HL-60/S4 treated with phorbol 12-myristate 13-acetate at 8.2 ng/mL for 4 days and 3 days (cell line): ENCODE results near the gene HSF2BP.
"Not testable (repeated sequence)": the region's sequence is repeated elsewhere in the genome, so short reads cannot be mapped to it uniquely, and the experiment has no call there.

Source experiments
- in situ Hi-C: fragments of 300-500 bp; cut with MboI; formaldehyde crosslinking; loops from 2 replicates; pipeline ENCODE4 v1.15.0; 2022; ENCODE audit warnings: low sequenced_read_pairs

The HSF2BP gene

GRCh38 chr21:43562451-43562850, 96.8 kb downstream of the HSF2BP start:
- in situ Hi-C loops, result not testable (repeated sequence)

DNA sequence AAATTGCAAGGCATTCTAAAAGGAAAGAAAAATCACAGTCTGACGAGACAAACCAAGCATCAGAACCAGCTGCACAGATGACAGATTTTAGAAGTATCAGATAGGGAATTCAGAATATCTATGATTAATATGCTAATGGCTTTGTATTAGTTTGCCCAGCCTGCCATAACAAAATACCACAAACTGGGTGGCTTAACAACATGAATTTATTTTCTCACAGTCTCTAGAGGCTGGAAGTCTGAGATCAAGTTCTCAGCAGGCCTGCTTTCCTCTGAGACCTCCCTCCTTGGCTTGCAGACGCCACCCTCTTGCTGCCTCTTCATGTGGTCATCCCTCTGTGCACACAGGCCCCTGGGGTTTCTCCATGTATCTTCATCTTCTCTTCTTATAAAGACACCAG, 118.7 kb downstream of the HSF2BP start:
- in situ Hi-C loops, result not testable (repeated sequence)

GRCh38 chr21:43522495-43523131, 136.7 kb downstream of the HSF2BP start:
- in situ Hi-C loops, result not testable (repeated sequence)

- in situ Hi-C loops, result not testable (repeated sequence)
Observed at GRCh38 chr21:43517701-43518100, 141.6 kb downstream of the HSF2BP start.

GRCh38 chr21:43516860-43517627, 142.2 kb downstream of the HSF2BP start:
- in situ Hi-C loops, result not testable (repeated sequence)

DNA sequence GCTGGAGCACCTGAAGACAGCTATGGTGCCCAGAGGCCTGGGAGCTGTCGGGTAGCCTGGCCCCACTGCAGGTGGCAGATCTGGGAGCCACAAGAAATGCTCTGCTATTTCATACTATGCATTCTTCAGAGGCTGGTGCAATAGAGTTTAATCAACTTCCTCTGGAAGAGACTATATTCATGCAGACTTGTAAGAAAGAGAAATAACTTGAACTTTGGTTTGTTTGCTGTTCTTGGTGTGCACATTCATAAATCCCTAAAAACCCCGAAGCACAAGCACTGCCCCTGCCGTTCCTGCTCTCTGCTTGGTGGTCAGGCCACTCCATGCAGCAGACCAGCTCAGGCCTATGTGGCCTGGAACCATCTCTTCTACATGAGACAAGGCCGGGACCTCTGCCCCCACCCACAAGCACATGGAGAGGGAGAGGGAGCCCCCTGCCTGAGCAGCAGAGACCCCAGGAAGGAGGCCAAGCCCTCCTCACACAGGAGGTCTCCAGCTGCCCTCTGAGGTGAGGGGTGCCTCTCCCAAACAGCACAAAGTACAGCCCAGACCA, 142.9 kb downstream of the HSF2BP start:
- in situ Hi-C loops, result not testable (repeated sequence)

DNA sequence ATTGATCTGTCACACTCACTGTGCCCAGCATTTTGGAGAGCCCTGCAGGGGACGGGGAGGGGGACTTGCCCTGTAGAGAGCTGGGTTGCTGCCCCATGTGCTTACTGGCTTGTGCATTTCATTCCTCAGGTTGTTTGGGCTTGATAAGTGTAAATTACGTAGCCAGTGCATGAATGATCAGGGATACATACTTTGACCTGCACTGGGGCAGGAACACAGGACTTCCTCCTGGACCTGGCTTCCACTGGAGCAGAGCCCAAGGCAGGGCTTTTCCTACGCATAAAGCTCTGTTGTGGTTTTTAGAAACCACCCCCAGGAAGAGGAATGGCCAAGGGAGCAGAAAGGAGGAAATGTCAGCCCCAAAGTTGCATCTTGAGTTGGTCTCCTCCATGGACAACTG, 144.5 kb downstream of the HSF2BP start:
- in situ Hi-C loops, result not testable (repeated sequence)

- in situ Hi-C loops, result not testable (repeated sequence)
Observed at GRCh38 chr21:43513023-43513422, 146.3 kb downstream of the HSF2BP start.

GRCh38 chr21:43511209-43511608, 148.1 kb downstream of the HSF2BP start:
- in situ Hi-C loops, result not testable (repeated sequence)

GRCh38 chr21:43510669-43511068, 148.6 kb downstream of the HSF2BP start:
- in situ Hi-C loops, result not testable (repeated sequence)

DNA sequence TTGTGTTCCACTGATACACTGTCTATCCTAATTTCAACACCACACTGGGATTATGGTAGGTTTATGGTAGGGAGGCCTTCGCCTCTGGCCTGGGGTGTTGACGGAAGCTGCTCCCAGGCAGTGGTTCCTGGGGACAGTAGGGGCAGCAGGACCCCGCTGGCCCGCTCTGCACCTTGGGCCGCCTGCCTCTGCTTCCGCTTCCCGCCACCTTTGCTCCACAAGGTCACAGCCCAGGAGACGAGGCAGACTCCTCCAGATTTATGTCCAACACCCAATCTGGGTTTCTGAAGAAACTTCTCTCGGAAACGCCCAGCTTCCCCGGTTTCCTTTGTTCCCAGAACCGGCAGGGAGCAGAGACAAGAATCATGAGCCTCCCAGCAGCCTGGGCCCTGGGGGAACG, 155.4 kb downstream of the HSF2BP start:
- in situ Hi-C loops, result not testable (repeated sequence)

DNA sequence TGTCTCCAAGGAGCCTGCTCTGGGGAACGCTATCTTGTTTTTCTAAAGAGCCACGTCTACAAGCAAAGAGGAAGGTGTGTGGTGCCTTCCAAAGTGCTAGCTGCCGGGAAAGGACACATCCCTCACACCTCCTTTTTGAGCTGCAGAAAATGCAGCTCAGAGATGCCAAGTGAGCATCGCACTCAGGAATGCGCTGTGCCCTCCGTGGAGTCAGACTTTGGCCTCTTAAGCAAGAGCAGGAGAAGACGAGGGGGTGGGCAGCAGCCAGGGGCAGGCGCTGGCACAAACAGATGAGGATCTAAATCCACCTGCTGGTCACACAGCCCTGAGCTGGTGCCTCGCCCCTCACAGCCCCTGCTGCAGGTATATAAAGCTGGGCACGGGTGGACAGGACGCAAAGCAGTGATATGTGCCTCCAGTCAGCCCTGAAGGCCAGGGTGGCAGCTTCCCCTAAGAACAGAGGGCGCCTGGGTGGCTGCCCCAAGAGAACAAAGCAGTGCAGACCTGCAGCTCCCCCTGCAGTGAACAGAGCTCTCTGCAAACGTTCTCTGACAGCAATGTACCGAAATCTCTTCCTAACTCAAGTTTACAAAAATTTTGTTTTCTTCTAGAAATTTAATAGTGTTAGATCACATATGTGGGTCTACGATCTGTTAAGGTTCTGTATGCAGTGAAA, 156.1 kb downstream of the HSF2BP start:
- in situ Hi-C loops, result not testable (repeated sequence)

DNA sequence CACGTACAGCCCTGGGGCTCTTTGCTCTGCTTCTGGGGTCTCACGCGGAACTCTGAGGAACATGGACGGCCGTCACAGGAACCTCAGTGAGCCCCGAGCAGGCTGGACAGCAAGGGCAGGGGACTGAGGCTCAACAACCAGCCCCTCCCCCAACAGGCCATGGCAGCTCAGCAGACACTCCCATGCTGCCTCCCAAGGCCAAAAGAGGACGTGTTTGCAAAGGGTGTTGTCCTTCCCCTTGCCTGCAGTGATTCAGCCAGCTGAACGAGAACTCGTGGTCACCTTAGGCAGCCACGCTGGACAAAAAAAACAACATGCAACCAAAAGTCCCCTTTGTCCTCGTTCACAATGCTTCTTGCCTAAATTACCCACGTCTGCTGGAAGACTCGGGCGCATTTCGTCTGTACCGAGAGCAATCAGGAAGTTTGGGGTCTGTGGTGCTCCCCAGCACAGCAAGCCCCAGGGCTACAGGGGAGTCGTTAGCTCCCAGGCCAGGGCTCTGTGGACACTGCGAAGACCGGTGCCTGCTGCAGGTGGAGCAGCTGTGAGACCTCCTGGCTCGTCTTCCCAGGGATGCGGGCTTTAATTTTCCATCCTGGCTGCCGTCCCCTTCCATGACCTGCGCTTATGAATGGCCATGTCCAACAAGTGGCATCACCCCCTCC, 156.7 kb downstream of the HSF2BP start:
- in situ Hi-C loops, result not testable (repeated sequence)

GRCh38 chr21:43498924-43499323, 160.4 kb downstream of the HSF2BP start:
- in situ Hi-C loops, result not testable (repeated sequence)

DNA sequence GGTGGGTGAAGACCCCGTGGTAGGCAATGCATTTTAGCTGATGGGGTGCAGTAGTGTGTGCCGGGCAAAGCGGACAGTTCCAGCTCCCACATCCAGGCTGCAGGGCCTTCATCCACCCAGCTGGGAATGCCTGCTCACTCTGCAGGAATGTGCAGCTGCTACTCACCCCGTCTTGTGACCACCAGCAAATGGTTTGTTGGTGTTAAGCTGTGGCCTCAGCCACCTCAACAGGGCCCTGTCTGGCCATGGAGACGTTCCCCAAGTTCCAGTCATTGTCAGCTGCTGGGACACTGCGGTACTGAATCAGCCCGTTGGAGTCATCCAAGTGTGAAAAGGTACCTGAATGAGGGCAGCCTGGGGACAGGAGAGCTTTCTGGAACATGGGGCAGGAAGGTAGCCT, 161.2 kb downstream of the HSF2BP start:
- in situ Hi-C loops, result not testable (repeated sequence)

- in situ Hi-C loops, result not testable (repeated sequence)
Observed at GRCh38 chr21:43494279-43495012, 164.8 kb downstream of the HSF2BP start.

GRCh38 chr21:43493471-43493870, 165.8 kb downstream of the HSF2BP start:
- in situ Hi-C loops, result not testable (repeated sequence)

DNA sequence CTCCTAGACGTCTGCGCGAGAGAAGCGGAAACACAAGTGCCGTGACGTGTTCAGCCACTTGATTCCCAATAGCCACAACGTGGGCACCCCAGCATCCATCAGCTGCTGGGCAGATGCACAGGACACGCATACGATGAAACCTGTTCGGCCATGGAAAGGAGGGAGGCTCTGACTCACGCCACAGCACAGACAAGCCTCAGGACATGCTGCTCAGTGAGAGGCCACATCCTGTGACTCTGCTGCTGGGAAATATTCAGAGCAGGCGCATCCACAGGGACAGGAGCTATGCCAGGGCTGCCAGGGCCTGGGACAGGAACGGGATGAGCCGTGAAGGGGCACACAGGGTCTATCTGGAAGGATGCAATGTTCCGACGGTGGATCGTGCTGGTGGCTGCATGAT, 171.1 kb downstream of the HSF2BP start:
- in situ Hi-C loops, result not testable (repeated sequence)

GRCh38 chr21:43486051-43486450, 173.2 kb downstream of the HSF2BP start:
- in situ Hi-C loops, result not testable (repeated sequence)

GRCh38 chr21:43485016-43485415, 174.3 kb downstream of the HSF2BP start:
- in situ Hi-C loops, result not testable (repeated sequence)
